Kidney glomerular epithelial cell (primary cell): ENCODE data around the gene SAMM50.

Source experiments
- DNase-seq: peaks from one replicate; lab custom pipeline; 2025; lab: John Stamatoyannopoulos, UW

SAMM50 gene

DNA sequence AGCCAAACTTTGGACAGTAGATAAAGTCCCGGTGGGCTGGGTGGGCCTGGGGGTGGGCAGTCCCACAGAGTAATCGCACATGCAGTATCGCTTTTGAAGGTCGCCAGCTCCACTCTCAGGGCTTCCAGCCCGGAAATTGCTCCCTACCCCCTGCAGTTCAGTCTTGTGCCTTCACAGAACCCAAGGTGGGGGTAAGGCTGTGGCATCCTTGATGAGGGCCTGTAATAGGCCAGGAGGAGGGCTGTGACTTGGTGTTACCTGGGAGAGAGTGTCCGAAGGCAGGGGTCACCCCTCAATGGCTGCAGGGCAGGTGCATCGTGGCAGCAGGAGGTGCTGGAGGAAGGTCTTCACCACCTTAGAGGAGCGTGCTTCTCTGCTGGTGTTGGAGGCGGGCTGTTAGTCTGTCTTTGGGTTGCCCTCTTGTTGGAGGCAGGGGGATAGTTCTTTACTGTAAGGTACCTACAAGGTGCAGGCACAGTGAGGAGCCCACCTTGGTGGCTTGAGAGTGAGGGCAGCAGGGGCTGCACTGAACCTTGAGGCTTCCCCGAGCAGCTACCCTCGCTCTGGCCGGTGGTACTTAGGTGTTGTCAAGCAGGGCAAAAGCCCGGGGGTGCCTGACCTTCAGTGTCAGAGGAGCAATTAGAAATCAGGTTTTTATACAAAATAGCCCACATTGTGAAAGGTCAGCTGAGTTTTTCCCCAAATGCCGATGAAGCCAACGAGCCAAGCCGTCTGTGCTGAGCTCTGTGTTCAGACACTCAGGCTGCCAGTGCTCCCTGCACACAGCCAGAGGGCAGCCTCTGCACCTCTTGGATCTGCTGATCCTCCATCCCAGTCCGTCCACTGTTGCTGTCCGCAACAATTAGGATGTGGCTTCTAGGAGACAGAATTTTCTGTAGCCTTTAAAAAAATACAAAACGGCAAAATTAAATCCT is 21.9 kb downstream of the SAMM50 start:
- DNase-seq: no peak

DNA sequence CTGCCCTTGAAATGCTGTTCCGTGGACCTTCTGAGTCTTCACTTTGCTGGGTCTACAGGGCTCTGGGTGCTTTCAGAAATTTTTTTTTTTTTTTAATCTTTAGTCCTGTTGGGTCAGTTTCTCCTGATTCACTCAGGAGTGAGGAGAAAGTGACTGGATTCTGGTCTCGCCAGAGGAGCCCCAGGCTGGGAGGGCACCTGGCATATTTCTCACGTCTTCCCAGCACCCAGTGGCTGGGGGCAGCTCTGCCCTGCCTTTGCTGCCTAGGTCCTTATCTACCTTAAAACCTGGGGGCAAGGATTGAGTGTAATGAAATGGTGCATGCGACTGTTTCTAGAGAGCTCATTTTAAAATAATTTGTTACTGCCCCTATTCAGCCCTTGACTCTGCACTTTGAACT is 23.3 kb downstream of the SAMM50 start:
- no peak for DNase-seq

DNA sequence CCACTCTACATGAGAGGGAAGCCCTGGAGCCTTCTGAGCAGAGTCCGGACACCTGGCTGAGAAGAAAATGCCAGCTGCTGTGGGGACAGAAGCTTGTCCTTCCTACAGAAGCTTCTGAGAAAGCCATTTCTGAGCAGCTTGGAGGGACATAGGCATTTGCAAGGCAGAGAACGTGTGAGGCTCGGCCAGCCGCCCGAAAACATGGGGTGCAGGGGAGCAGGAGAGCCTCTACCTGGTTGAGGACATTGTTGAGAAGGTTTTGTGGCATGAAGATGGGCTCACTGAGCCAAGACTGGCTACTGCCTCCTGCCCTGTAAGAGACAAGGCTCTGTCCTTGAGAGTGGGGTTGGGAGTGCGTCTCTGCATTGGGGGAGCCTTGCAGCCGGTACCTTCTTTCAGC is 25.3 kb downstream of the SAMM50 start:
- DNase-seq: no peak

DNA sequence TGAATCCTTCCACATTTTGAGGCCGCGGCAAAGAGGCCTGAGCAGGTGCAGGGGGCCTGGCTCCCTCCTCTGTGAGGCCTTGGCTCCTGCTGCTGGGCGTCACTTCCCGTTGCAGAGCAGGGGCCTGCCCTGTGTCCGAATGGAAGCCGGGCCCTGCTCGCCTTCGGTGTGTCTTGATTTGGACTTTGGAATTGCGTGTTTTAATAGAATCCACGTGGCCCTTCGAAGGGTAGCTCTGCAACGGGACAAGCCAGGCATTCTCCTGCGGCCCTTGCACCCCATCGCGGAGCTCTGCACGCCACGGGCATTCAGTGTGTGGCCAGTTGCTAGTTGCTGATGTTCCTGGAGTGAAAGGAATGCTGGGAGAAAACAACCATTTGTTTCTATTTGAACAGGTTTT is 25.8 kb downstream of the SAMM50 start:
- DNase-seq: no peak

DNA sequence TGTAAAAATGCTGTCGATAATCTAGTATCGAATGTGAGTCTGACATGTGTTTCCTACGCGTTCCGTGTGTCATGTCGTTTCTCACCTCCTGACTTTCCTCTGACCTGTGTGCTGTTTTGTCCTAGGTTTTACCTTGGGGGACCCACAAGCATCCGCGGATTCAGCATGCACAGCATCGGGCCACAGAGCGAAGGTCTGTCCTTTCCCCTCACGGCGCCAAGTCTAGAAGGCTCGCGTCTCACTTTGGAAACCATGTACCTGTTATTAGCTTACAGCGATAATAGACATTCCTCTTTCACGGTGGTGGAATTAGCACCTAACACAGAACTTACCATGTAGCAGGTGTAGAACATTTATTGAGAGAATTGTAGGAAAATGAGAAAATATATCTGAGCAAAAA is 28.6 kb downstream of the SAMM50 start:
- DNase-seq: no peak

DNA sequence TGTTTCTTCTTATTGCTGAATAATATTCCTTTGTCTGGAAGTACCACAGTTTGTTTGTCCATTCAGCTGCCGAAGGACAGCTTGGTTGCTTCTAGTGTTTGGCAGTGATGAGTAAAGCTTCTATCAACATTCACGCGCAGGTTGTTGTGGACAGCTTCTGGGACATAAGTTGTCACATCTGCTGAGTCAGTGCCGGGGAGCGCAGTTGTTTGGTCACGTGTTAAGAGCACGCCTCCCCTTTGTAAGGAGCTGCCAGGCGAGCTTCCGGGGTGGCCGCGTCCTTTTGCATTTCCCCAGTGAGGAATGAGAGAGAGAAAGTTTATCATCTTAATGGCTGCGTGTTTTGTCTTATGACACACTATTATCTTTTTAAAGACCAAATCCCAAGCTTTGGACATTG is 30.3 kb downstream of the SAMM50 start:
- DNase-seq: no peak

DNA sequence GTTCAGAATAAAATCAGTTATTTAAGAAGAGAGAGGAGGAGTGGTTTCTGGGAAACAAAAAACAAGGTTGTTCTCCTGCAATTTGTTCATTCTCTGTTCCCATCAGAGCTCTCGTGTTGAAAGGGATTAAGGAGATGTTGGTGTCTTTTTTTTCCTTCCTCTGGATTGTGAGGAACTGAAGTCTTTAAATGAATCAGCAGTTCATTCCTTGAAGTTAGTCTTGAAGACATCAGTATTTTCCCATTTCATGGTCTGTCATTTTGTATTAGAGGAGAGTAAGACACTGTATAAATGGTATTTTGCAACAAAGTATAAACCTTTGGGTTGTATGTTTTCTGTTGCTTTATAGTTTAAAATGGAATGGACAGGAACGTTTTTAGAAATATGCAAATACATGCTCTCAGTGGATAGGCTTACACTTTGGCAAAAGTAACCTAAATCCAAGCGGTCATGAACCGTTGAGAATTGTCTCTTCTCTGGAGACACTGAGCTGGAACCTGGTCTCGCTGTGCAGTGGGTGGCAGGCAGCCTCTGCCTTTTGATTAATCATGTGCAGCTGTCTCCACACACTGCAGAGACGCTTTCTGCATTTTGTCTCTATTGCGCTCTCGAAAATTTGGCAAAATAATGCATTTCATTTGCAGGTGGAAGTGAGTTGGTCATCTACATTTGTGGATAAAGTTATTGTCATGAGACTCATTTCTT is 33.0 kb downstream of the SAMM50 start:
- no peak for DNase-seq

DNA sequence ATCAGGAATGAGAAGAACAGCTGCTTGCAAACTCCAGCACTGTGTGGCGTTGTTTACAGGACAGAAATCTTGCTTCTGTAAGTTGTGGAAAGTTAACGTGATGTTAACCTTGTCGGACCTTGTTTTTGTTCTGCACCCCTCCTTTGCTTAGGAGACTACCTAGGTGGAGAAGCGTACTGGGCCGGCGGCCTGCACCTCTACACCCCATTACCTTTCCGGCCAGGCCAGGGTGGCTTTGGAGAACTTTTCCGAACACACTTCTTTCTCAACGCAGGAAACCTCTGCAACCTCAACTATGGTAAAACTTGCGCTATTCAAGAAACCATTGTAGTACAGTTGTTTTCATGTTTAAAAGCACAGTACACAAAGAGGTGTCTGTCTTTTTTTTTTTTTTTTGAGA is 33.7 kb downstream of the SAMM50 start:
- DNase-seq: no peak

DNA sequence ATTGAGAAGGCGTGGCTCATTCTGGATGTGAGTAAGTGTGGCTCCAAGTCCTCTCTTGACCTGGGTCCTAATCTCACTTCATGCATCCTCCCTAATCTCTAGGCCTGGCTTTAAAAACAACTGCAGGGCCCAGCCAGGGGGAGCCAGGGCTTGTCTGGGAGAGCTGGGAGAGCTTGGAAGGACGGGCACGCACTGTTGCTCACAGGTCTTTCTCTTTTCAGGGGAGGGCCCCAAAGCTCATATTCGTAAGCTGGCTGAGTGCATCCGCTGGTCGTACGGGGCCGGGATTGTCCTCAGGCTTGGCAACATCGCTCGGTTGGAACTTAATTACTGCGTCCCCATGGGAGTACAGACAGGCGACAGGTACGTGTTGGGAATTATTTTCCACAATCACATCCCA is 34.8 kb downstream of the SAMM50 start:
- no peak for DNase-seq

DNA sequence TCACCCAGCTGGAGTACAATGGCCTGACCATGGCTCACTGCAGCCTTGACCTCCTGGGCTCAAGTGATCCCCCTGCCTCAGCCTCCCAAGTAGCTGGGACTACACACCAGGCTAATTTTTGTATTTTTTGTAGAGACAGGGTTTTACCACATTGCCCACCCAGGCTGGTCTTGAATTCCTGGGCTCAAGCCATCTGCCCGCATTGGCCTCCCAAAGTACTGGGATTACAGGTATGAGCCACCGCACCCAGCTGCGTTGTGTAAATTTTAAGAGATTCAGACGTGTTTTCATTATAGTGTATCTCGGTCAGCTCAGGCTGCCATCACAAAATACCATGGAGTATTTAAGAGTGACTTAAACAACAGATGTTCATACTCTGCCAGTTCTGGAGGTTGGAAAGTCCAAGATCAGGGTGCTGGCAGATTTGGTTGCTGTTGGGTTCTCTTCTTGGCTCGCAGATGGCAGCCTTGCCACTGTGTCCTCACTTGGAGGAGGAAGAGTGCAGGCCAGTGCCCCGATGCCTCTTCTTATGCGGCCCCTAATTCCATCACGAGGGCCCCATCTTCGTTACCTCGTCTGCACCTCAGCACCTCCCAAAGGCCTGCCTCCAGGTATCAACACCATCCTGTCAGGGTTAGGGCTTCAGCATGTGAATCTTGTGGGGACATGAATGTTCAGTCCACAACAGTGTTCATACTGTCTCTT is 36.2 kb downstream of the SAMM50 start:
- DNase-seq: no peak

DNA sequence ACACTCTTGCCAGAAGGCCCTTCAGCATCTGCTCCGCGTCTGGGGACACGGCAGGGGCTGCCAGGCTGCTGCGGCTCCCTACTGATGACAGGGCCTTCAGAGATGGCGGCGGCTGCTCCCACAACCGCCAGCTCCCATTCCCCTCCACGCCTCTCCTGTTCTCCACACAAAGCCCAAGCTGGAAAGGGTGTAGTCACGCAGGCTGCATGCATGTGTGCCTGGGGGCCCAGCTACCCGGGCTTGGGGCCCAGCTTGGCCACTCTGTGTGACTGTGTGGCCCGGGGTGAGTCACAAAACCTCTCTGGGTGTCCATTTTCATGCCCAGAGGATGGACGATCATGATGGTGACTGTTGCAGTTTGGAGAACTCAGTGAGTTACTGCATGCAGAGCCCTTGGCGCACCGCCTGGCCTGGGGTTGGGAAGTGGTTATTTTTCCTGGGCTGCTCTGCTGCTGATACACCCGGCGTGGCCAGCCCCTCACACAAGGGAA is 37.1 kb downstream of the SAMM50 start:
- no peak for DNase-seq

DNA sequence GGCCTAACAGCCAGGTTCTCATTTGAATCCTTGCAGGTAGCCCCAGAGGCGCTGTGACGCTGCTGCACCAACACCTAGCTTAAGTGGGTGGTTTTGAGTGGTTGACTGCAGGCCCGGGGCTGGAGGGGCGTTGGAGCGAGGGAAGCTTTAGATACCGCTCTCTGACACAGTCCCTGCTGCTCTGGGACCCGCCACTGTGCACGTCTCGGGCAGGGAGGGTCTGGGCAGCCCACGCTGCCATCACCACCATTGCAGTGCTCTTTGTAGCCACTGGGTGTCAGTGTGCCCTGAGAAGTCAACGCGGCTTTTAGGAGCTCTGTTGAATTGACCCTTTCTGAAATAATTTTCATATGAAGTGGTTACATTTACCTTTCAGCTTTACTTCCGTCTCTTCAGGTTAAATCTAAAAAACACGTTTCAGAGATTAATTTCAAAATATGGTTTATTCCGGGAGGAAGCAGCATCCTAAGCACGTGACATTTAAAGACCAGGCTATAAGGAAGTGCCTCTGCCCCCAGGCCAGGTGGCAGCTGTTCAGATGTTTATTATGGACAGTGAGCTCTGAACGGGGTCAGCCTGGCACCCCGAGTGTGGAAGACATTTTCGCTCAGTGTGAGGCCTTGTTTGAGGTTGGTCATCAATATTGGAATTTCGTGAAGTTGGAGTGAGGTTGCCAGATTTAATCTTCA is 38.0 kb downstream of the SAMM50 start:
- peak; percentile 29 for DNase-seq

DNA sequence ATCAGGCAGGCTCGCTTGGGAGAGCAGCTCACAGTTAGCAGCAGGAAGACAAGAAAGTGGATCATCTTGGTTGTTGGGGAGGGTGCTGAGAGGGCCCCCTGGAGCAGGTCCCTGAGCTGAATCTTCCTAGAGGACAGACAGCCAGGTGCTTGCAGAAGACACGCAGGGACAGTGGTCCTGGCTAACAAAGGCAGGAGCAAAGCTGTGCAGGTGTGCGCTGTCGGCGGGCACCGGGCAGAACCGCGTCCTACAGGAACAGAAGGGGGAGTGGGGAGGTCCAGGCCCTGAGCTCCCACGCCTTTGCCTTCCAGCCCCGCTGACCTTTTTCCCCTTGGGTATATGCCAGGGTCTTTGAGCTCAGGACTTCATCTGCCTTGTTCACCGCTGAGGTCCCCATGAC is 38.8 kb downstream of the SAMM50 start:
- DNase-seq: no peak

DNA sequence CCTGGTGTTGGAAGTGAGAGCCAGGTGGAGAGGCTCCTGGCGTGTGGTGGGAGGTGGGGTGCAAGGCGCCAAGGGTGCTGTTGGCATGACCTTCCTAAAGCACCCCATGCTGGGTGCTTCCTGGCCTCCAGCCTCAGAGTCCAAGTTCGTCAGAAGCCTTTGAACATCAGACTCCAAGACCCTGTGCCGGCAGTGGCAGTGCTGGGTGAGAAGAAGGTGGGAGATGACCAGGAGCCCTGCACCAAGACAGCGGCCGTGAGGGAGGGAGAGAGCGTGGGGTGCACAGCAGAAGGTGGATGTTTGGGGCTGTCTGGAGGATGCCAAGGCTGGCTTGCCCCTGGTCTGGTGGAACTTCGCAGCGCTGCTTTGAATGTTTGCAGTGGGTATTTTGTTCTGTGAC is 39.2 kb downstream of the SAMM50 start:
- DNase-seq: no peak

DNA sequence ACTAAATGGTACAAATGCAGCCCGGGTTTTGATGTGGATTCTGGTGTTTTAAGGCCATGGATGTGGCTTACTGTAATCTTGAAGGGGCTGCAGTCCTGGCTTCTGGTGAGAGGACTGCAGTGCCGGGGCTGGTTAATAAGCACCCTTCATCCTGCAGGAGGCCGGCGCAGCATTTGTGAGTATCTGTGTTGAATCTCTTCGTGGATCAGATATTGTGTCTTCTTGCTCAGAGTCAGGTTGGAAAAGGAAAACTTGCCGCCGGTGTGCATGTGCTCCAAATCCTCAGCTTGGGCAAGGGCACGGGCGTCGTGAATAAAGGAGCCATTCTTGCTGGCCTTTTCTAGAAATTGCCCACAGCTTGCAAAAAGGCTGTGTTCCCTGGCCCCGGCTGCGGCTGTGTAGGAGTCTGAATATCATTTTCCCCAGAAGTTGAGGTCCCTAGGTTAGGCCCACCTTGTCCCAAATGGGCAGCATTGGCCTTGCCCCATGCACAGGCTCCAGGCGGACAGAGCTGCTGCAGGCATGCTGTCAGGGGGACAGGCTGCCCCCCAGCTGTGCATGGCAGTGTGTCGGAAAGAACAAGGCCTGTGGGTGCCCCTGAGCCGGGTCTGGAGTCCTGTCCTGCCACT is 39.9 kb downstream of the SAMM50 start:
- no peak for DNase-seq

DNA sequence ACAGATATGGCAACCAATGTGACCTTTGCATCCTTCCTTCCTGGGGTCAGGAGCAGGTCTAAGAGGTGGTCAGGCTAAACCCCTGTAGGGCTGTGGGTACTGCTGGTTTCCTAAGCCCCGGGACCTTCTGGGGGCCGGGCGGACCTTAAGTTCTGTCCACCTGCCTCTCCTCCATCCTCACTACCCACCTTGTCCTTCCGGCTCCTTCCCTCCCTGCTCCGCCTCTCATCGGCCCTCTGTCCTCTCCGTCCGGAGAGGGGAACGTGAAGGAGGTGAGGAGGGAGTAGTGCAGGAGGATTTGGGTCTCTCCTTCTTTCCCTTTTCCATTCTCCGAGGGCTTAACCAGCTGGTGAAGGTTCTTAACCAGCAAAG is 40.5 kb downstream of the SAMM50 start:
- no peak for DNase-seq

DNA sequence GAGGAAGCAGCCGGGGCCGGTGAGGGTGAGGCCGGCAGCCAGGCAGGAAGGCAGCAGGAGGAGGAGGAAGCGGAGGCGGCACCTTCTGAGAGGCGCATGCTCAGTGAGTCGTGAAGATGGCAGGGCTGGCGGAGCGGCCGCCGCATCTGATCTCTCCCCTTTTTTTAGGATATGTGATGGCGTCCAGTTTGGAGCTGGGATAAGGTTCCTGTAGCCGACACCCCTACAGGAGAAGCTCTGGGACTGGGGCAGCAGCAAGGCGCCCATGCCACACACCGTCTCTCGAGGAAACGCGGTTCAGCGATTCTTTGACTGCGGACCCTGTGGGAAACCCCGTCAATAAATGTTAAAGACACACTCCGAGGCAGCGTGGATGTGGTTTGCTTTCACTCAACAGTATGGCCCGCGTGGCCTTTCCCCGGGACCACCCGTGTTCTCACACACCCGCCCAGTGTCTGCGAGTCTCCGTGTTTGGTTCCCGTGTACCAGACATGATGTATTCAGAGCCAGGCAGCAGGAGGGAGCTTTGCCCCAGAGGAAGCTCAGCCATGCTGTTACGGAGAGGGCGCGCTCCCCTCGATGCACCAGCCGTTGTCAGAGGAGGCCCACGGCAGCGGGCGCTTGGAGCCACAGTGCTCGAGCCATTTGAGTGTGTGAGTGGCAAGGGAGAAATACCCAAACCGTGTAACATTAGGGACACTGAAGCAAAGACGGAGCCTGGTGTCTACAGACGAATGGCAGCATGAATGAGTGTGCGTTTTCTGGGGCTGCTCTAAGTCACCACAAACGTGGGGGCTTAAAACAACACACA is 41.1 kb downstream of the SAMM50 start:
- DNase-seq: peak; percentile 26

DNA sequence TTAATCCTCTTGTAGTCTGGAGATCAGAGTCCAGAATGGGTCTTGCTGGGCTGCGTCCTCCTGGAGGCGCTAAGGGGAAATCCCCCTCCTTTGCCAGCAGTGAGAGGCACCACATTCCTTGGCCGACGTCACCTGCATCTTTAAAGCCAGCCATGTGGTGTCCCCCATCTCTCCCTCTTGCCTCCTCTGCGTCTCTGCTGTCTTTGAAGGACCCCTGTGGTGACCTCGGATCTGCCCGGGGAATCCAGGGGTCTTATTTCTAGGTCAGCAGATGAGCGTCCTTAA is 41.7 kb downstream of the SAMM50 start:
- no peak for DNase-seq

DNA sequence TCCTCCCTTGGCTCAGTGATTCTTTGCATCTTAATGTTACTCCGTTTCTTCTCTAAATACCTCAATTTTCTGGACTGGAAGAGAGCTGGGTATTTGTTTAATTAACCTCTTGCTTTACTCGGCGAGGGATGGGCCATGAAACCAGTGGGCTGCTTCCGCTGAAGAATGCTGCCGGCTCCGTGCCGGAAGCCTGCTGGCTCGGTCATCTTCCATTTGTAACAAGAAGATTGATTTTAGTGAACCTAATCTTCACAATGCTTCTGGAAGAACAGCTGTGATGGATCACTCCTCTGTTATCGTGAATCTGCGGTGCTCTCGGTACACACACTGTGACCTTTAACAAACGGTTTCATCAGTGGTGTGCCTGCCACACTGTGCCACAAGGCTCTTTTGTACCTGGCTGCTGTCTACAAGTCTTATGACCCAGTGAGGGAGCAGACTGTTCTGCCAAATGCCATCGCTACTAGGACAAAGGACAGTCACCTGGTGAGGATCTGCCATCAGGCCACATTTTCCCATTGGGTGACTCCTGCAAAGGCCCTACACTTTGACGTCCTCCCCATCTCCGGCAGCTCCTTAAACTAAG is 43.5 kb downstream of the SAMM50 start:
- DNase-seq: no peak

DNA sequence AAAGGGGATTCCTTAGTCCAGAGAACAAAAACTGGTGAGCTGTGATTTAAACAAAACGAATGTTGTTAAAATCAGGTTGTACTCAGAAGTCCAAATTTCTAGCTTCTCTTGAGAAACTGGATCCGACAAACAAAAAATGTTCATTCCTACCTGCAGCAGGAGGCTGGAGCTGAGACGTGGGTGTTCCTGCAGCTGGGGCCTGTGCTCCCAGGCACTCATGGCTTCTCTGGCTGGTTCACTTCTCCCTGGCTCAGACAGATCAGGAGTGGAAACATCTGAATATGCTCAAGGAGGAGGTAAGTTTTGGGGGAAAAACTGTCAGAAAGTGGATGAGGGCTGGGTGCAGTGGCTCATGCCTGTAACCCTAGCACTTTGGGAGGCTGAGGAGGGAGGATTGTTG is 44.1 kb downstream of the SAMM50 start:
- no peak for DNase-seq

DNA sequence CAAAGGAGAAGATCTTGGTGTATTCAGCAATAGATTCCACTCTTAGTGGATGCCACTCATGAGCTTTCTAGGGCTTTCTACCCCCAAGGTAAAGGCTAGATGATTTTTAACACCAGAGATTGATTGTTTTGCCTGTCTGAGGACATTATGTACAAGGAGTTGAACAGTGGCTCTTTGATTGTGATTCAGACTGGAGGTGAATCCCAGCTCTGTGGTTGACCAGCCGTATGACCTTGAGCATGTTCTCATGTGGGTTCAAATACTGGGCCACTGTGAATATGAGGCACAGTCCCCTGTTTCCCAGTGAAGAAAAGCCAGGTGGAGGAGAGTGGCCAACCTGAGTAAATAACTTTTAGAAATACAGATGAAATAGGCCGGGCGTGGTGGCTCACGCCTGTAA is 44.9 kb downstream of the SAMM50 start:
- DNase-seq: no peak
